Osteoblast (primary cell): Measurements from ENCODE around the gene SH3TC2. TPM values are rescaled to one million over a fixed set of nuclear protein-coding genes. Genes with fewer than 3 reads are reported as not detected.

ENCODE experiments used
- DNase-seq: peaks from one replicate; pipeline ENCODE4 v3.0.0; 2011; ENCODE audit warnings: low spot score, mixed read lengths; ENCODE audit not compliant: insufficient read length; ENCODE audit errors: missing footprints
- H2AFZ ChIP-seq: 2 replicates; pipeline ENCODE4 v1.6.0; 2011; ENCODE audit warnings: mild to moderate bottlenecking, low read length
- H3K27ac ChIP-seq: 2 replicates; pipeline ENCODE4 v1.5.1; 2011; ENCODE audit warnings: mild to moderate bottlenecking, low read depth, low read length, moderate library complexity
- H3K27me3 ChIP-seq: 2 replicates; pipeline ENCODE4 v1.6.0; 2012; ENCODE audit warnings: mild to moderate bottlenecking, control low read depth, inconsistent platforms, low read length, moderate library complexity; ENCODE audit not compliant: insufficient read depth
- H3K36me3 ChIP-seq: 2 replicates; pipeline ENCODE4 v1.5.1; 2011; ENCODE audit warnings: mild to moderate bottlenecking, low read length, control low read depth, moderate library complexity; ENCODE audit not compliant: insufficient read depth
- H3K4me1 ChIP-seq: 2 replicates; pipeline ENCODE4 v1.5.1; 2011; ENCODE audit warnings: mild to moderate bottlenecking, low read length, control low read depth, moderate library complexity; ENCODE audit not compliant: insufficient read depth
- H3K4me2 ChIP-seq: 2 replicates; pipeline ENCODE4 v1.6.0; 2011; ENCODE audit warnings: mild to moderate bottlenecking, low read length; ENCODE audit not compliant: insufficient read depth
- H3K4me3 ChIP-seq: fragments of 200-600 bp; sonication (generic); 3 replicates; pipeline ENCODE4 v1.5.1; 2012; ENCODE audit warnings: mild to moderate bottlenecking, low read length, inconsistent platforms; ENCODE audit not compliant: insufficient read depth
- H3K79me2 ChIP-seq: 2 replicates; pipeline ENCODE4 v1.6.0; 2012; ENCODE audit warnings: mild to moderate bottlenecking, low read length, control low read depth, inconsistent platforms; ENCODE audit not compliant: insufficient read depth
- H3K9me3 ChIP-seq: 2 replicates; pipeline ENCODE4 v1.5.1; 2011; ENCODE audit warnings: low read depth, low read length, control low read depth
- H4K20me1 ChIP-seq: 2 replicates; pipeline ENCODE4 v1.6.0; 2012; ENCODE audit warnings: mild to moderate bottlenecking, low read length, control low read depth; ENCODE audit not compliant: insufficient read depth
- total RNA-seq: library from RNA; depleted of rRNA; stranded (reverse); fragments of >200 nt; gene quantifications from 2 replicates; pipeline ENCODE4 v1.2.3, GENCODE V29; 2012
- TF ChIP-seq, protein P1 (sequence below): IDR thresholded peaks from 2 replicates; pipeline ENCODE4 v1.5.1; 2011; ENCODE audit warnings: mild to moderate bottlenecking, low read depth, low read length, moderate library complexity; ENCODE audit errors: extremely low read depth

The SH3TC2 gene
- total RNA-seq, 1 donor = 0.72 TPM

DNA sequence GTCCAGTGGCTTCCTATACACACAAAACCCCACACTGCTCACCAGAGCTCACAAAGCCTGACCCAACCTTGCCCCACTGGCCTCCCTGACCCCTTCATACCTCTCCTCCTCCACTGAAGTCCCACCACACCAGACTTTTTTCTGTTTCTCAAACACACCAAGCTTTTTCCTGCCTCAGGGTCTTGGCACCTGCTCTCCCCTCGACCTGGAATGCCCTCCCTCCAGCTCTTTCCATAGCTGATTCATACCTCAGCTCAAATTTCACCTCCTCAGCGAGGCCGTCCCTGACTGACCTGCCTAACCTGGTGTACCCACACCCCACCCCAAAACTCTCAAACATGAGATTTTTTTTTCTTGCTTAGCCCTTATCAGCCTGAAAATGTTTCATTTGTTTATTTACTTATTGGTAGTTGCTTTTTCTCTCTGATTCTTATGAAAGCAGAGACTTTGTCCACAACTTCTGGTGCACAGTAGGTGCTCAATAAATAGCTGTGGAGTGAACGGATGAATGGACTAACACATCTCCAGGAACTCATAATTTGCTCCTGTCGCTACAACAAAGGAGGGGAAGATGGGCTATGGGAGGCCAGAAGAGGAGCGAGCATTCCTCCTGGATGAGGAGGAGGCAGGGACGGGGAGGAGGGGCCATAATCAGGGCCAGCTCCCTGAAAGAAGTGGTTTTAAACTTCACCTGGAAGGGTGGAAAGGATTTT, 84.3 kb downstream of the SH3TC2 start:
- Histone ChIP-seq H3K4me1 (peaks cover 21% of the 10 kb centered on the region), H3K4me2 (no peak overlapping the region), H4K20me1 (no peaks in the 10 kb centered on the region), H2AFZ (no peak overlapping the region), H3K36me3 (no peaks in the 10 kb centered on the region), H3K27me3 (peaks cover 12% of the 10 kb centered on the region), H3K27ac (no peak overlapping the region), H3K9me3 (no peaks in the 10 kb centered on the region), H3K4me3 (no peak overlapping the region), H3K79me2 (no peaks in the 10 kb centered on the region)
- DNase-seq = no peak
- TF ChIP-seq, protein P1, sequence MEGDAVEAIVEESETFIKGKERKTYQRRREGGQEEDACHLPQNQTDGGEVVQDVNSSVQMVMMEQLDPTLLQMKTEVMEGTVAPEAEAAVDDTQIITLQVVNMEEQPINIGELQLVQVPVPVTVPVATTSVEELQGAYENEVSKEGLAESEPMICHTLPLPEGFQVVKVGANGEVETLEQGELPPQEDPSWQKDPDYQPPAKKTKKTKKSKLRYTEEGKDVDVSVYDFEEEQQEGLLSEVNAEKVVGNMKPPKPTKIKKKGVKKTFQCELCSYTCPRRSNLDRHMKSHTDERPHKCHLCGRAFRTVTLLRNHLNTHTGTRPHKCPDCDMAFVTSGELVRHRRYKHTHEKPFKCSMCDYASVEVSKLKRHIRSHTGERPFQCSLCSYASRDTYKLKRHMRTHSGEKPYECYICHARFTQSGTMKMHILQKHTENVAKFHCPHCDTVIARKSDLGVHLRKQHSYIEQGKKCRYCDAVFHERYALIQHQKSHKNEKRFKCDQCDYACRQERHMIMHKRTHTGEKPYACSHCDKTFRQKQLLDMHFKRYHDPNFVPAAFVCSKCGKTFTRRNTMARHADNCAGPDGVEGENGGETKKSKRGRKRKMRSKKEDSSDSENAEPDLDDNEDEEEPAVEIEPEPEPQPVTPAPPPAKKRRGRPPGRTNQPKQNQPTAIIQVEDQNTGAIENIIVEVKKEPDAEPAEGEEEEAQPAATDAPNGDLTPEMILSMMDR = no peak

DNA sequence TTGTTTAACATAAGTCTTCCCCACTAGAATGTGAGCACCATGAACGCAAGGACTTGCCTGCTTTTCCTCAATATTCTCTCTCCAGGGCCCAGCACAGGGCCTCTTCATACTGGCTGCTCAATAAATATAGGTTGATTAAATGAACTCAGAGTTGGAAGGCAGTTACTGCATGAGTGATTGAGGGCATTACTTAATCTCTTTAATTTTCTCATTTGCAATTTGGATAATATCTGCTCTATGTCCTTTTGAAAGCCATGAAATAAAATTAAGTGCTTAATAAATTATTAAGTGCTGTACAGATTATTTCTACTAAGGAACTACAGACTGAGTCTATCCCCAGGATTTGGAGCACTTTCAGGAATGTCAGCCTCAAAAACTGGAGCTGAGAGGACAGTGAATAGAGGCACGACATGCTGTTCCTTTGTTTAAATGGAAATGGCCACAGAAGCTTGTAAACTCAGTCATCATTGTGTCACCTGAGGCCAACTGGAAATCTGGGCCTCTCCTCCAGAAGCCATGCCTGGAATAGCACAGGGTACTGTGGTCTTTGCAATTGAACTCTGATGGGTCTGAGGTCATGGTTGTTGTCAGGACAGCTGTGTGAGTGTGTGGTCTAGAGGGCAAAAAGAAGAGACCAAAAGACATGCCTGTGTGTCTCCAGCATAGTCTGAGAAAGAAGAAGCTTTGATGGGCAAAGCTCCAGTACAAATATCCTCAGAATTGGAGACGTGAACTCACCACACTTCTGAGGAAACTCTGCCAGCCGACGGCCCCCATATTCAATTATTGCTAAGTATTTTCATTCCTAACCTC, 86.1 kb downstream of the SH3TC2 start:
- Histone ChIP-seq H3K4me3 (no peak overlapping the region), H3K79me2 (no peaks in the 10 kb centered on the region), H2AFZ (no peak overlapping the region), H3K9me3 (no peaks in the 10 kb centered on the region), H3K27ac (peak overlapping the region; percentile 47), H3K27me3 (peaks cover 12% of the 10 kb centered on the region), H3K4me2 (peak overlapping the region; percentile 11), H3K4me1 (peaks cover 35% of the 10 kb centered on the region), H4K20me1 (no peaks in the 10 kb centered on the region), H3K36me3 (no peaks in the 10 kb centered on the region)
- peak; percentile 57 for DNase-seq
- TF ChIP-seq, protein P1 = no peak

DNA sequence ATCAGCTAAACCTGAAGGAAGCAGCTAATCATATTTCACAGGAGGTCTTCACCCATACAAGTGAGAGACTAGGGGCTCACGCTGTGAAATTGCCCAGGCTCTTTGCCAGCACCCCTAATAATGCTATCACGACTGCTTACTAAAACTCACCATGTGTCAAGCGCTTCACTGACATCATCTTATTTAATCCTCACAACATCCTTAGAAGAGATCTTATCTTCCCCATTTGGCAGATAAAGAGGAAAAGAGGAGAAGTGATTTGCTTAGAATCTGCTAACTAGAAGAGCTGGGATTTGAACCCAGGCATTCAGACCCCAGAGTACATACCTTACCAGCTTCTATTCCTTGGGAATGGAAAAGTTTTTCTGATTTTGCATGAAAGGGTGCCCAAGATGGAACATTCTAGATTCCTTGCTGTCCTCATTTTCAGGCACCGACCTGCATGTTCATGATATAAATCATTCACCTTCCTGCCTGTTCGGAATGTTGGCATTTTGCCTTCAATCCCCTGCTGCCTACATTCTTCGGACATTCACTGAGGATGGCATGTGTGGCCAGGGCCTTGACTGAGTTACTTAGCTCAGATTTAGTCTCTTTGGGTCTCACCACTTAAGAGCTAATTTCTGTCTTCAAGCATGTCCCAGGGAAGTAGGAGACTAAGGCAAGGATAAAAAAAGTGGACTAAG, 88.1 kb downstream of the SH3TC2 start:
- Histone ChIP-seq H3K36me3 (no peaks in the 10 kb centered on the region), H3K79me2 (no peaks in the 10 kb centered on the region), H3K4me1 (peaks cover 40% of the 10 kb centered on the region), H4K20me1 (no peaks in the 10 kb centered on the region), H3K27ac (no peak overlapping the region), H3K4me3 (no peak overlapping the region), H3K27me3 (peaks cover 2% of the 10 kb centered on the region), H3K9me3 (no peaks in the 10 kb centered on the region), H3K4me2 (no peak overlapping the region), H2AFZ (no peak overlapping the region)
- no peak for DNase-seq
- TF ChIP-seq, protein P1 = no peak

DNA sequence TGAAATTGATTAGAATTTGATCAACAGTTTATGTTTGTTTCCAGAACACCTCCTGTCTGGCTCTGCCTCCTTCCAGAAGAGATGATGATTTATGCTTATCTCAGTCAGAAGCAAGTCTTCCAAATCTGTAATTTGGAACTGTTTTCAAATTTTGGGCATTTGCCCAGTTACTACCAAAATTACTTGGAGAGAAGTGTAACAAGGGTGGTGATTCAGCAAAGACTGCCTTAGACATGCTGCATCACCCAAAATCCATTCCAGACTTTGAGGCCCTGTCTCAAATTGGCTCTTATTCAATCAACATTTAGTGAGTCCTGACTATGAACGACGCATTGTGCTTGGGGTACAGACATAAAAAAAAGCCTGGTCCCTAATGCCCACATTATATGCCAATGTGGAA, 89.4 kb downstream of the SH3TC2 start:
- no peak overlapping the region for H2AFZ ChIP-seq
- H3K27ac ChIP-seq = peak overlapping the region; percentile 97
- no peaks in the 10 kb centered on the region for H4K20me1 ChIP-seq
- no peaks in the 10 kb centered on the region for H3K36me3 ChIP-seq
- H3K4me1 ChIP-seq = peaks cover 49% of the 10 kb centered on the region
- no peaks in the 10 kb centered on the region for H3K27me3 ChIP-seq
- DNase-seq = no peak
- no peaks in the 10 kb centered on the region for H3K9me3 ChIP-seq
- TF ChIP-seq, protein P1 = no peak
- H3K4me3 ChIP-seq = no peak overlapping the region
- H3K4me2 ChIP-seq = peak overlapping the region; percentile 65
- no peaks in the 10 kb centered on the region for H3K79me2 ChIP-seq
